WTC11 (cell line): ENCODE results near the gene BUD23.
A peak's percentile ranks its signal among the peaks of the same experiment; 100 is the strongest.

Experiments used
- ATF1 ChIP-seq: sonication (generic); formaldehyde crosslinking; IDR thresholded peaks from 2 replicates; pipeline ENCODE4 v1.8.1; 2023; ENCODE audit warnings: mild to moderate bottlenecking, moderate library complexity, missing genetic modification reagents
- ATF3 ChIP-seq: sonication (generic); formaldehyde crosslinking; conservative IDR thresholded peaks from 2 replicates; pipeline ENCODE4 v1.8.1; 2022; ENCODE audit warnings: mild to moderate bottlenecking, missing genetic modification reagents
- ATF6 ChIP-seq: sonication (generic); formaldehyde crosslinking; IDR thresholded peaks from 2 replicates; pipeline ENCODE4 v1.8.1; 2023; ENCODE audit warnings: mild to moderate bottlenecking, missing genetic modification reagents
- CTCF ChIP-seq: fragments of 200-600 bp; IDR thresholded peaks from 2 replicates; pipeline ENCODE4 v1.8.0; 2022; ENCODE audit warnings: antibody characterized with exemption
- ESRRA ChIP-seq: sonication (generic); formaldehyde crosslinking; IDR thresholded peaks from 2 replicates; pipeline ENCODE4 v1.8.1; 2022; ENCODE audit warnings: mild to moderate bottlenecking, missing genetic modification reagents, borderline replicate concordance
- FOXP4 ChIP-seq: sonication (generic); formaldehyde crosslinking; IDR thresholded peaks from 2 replicates; pipeline ENCODE4 v1.8.0; 2022; ENCODE audit warnings: mild to moderate bottlenecking, missing genetic modification reagents
- IRF1 ChIP-seq: sonication (generic); formaldehyde crosslinking; IDR thresholded peaks from 2 replicates; pipeline ENCODE4 v1.8.0; 2023; ENCODE audit warnings: missing genetic modification reagents
- MAX ChIP-seq: sonication (generic); formaldehyde crosslinking; IDR thresholded peaks from 2 replicates; pipeline ENCODE4 v1.8.0; 2022; ENCODE audit warnings: mild to moderate bottlenecking, missing genetic modification reagents
- MXD4 ChIP-seq: fragments of 250-450 bp; sonication (Bioruptor Pico); IDR thresholded peaks from 2 replicates; pipeline ENCODE4 v1.8.0; 2021; ENCODE audit warnings: mild to moderate bottlenecking, moderate library complexity, borderline replicate concordance
- RELA ChIP-seq: sonication (generic); formaldehyde crosslinking; IDR thresholded peaks from 2 replicates; pipeline ENCODE4 v1.8.1; 2022; ENCODE audit warnings: missing genetic modification reagents, mild to moderate bottlenecking, borderline replicate concordance
- SP1 ChIP-seq: sonication (generic); formaldehyde crosslinking; conservative IDR thresholded peaks from 2 replicates; pipeline ENCODE4 v1.8.1; 2022; ENCODE audit warnings: missing genetic modification reagents
- TEAD4 ChIP-seq: sonication (generic); formaldehyde crosslinking; IDR thresholded peaks from 2 replicates; pipeline ENCODE4 v1.8.0; 2022; ENCODE audit warnings: mild to moderate bottlenecking, missing genetic modification reagents
- USF1 ChIP-seq: sonication (generic); formaldehyde crosslinking; IDR thresholded peaks from 2 replicates; pipeline ENCODE4 v1.8.0; 2022; ENCODE audit warnings: mild to moderate bottlenecking, missing genetic modification reagents
- ZNF121 ChIP-seq: sonication (generic); formaldehyde crosslinking; IDR thresholded peaks from 2 replicates; pipeline ENCODE4 v1.8.0; 2023; ENCODE audit warnings: missing genetic modification reagents

GRCh38 chr7:73669288-73669701 is 14.1 kb upstream of the BUD23 start:
- no peak for TF ChIP-seq IRF1 (CRISPR knock-in tag)
- no peak for TF ChIP-seq ATF3 (CRISPR knock-in tag)
- no peak for TF ChIP-seq ATF1 (CRISPR knock-in tag)
- TF ChIP-seq ATF6: no peak
- no peak for TF ChIP-seq CTCF
- TF ChIP-seq ESRRA (CRISPR knock-in tag): no peak
- TF ChIP-seq SP1: no peak
- no peak for TF ChIP-seq MXD4
- TF ChIP-seq ZNF121 (CRISPR knock-in tag): peak; percentile 81
- TF ChIP-seq MAX (CRISPR knock-in tag): no peak
- TF ChIP-seq TEAD4 (CRISPR knock-in tag): no peak
- no peak for TF ChIP-seq USF1 (CRISPR knock-in tag)
- no peak for TF ChIP-seq FOXP4 (CRISPR knock-in tag)
- no peak for TF ChIP-seq RELA (CRISPR knock-in tag)
